ENCODE measurements around the gene FAXC. TPM values are rescaled to one million over a fixed set of nuclear protein-coding genes. Genes with fewer than 3 reads are reported as not detected.

FAXC gene
- 1.2 TPM for total RNA-seq
- 1 to 10 TPM; 1.5 to 4.8 (median 2.6) TPM for polyA plus RNA-seq (ENCODE audit: insufficient read depth in 1 of 8, insufficient read length in 8 of 8, low replicate concordance in 1 of 8)
- long read RNA-seq, donor 1, result 0 reads
- long read RNA-seq, donor 2, result 0 reads
- long read RNA-seq, donor 3, result 0 reads
- long read RNA-seq, donor 4, result 0 reads
- long read RNA-seq, donor 5, full-length matches to known transcripts, result 1 of 1 reads
- long read RNA-seq, donor 5, partial matches to known transcripts, result 0 of 1 reads
- long read RNA-seq, donor 5, other reads (novel, unspliced or antisense), result 0 of 1 reads
- long read RNA-seq, donor 6, result 0 reads
- long read RNA-seq, donor 7, result 0 reads
- long read RNA-seq, donor 8, result 0 reads
- long read RNA-seq, donor 9, result 0 reads
- long read RNA-seq, donor 10, full-length matches to known transcripts, result 1 of 1 reads
- long read RNA-seq, donor 10, partial matches to known transcripts, result 0 of 1 reads
- long read RNA-seq, donor 10, other reads (novel, unspliced or antisense), result 0 of 1 reads
- long read RNA-seq, donor 11, full-length matches to known transcripts, result 1 of 1 reads
- long read RNA-seq, donor 11, partial matches to known transcripts, result 0 of 1 reads
- long read RNA-seq, donor 11, other reads (novel, unspliced or antisense), result 0 of 1 reads

GRCh38 chr6:99349171-99350141 lies at the start of gene FAXC:
Gene FAXC (minus strand): TSS chr6:99349674. CDS start chr6:99349372, 302 bp downstream.
- H3K36me3 ChIP-seq (ENCODE audit: control insufficient read depth, insufficient read depth, low read length), result no peaks in the 10 kb centered on the region
- no peaks in the 10 kb centered on the region for H3K9me3 ChIP-seq (replicated peaks; ENCODE audit: control insufficient read depth, low read depth, low read length)
- peak; percentile 43 for DNase-seq
- H3K27ac ChIP-seq (ENCODE audit: low read length), result no peak within 1 kb of the TSS
- WGBS (ENCODE audit: insufficient coverage), result under 1% methylated on average over 92 of the region's 108 CpGs
- H3K4me1 ChIP-seq (ENCODE audit: control insufficient read depth, insufficient read depth, low read length), result peaks cover 11% of the 10 kb centered on the region
- peak within 1 kb of the TSS; percentile 56 for H3K4me3 ChIP-seq (ENCODE audit: low read length)
- H3K27me3 ChIP-seq (ENCODE audit: control insufficient read depth, insufficient read depth, low read length), result peaks cover 28% of the 10 kb centered on the region

DNA sequence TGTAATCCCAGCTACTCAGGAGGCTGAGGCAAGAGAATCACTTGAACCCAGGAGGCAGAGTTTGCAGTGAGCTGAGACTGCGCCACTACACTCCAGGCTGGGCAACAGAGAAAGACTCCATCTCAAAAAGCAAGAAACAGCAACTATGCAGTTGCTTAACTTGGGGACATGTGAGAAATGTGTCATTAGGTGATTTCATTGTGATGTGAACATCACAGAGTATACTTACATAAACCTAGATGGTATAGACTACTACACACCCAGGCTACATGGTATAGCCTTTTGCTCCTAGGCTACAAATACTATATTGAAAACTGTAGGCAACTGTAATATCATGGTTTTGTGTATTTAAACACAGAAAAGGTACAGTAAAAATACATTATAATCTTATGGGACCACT lies 47.8 kb upstream of the FAXC start:
- H3K9me3 ChIP-seq (replicated peaks; ENCODE audit: control insufficient read depth, low read depth, low read length), result no peaks in the 10 kb centered on the region
- H3K27ac ChIP-seq (ENCODE audit: low read length), result no peak overlapping the region
- no peaks in the 10 kb centered on the region for H3K27me3 ChIP-seq (ENCODE audit: control insufficient read depth, insufficient read depth, low read length)
- no peak overlapping the region for H3K4me3 ChIP-seq (ENCODE audit: low read length)
- H3K4me1 ChIP-seq (ENCODE audit: control insufficient read depth, insufficient read depth, low read length), result peaks cover 4% of the 10 kb centered on the region
- no CpG with 5 or more reads among the region's 1 CpG for WGBS (ENCODE audit: insufficient coverage)
- H3K36me3 ChIP-seq (ENCODE audit: control insufficient read depth, insufficient read depth, low read length), result peaks cover 15% of the 10 kb centered on the region
- DNase-seq, result no peak

GRCh38 chr6:99393698-99394531 lies 44.4 kb upstream of the FAXC start, which contains the start of gene COQ3:
Gene COQ3 (minus strand): TSS chr6:99394195. CDS start chr6:99394179, 16 bp downstream.
- no peaks in the 10 kb centered on the region for H3K9me3 ChIP-seq (replicated peaks; ENCODE audit: control insufficient read depth, low read depth, low read length)
- H3K36me3 ChIP-seq (ENCODE audit: control insufficient read depth, insufficient read depth, low read length), result peaks cover 5% of the 10 kb centered on the region
- DNase-seq, result peak; percentile 87
- WGBS (ENCODE audit: insufficient coverage), result 0% methylated on average over 41 of the region's 56 CpGs
- peaks cover 4% of the 10 kb centered on the region for H3K4me1 ChIP-seq (ENCODE audit: control insufficient read depth, insufficient read depth, low read length)
- H3K4me3 ChIP-seq (ENCODE audit: low read length), result peak within 1 kb of the TSS; percentile 55
- H3K27ac ChIP-seq (ENCODE audit: low read length), result peak within 1 kb of the TSS; percentile 97
- H3K27me3 ChIP-seq (ENCODE audit: control insufficient read depth, insufficient read depth, low read length), result no peaks in the 10 kb centered on the region

- no peak overlapping the region for H3K27ac ChIP-seq (ENCODE audit: low read length)
- no peaks in the 10 kb centered on the region for H3K9me3 ChIP-seq (replicated peaks; ENCODE audit: control insufficient read depth, low read depth, low read length)
- WGBS (ENCODE audit: insufficient coverage), result no CpG with 5 or more reads among the region's 2 CpGs
- DNase-seq, result no peak
- H3K4me3 ChIP-seq (ENCODE audit: low read length), result peak overlapping the region; percentile 55
- H3K4me1 ChIP-seq (ENCODE audit: control insufficient read depth, insufficient read depth, low read length), result peaks cover 4% of the 10 kb centered on the region
- H3K36me3 ChIP-seq (ENCODE audit: control insufficient read depth, insufficient read depth, low read length), result peaks cover 5% of the 10 kb centered on the region
- H3K27me3 ChIP-seq (ENCODE audit: control insufficient read depth, insufficient read depth, low read length), result no peaks in the 10 kb centered on the region
Measured at GRCh38 chr6:99393366-99393697, 43.9 kb upstream of the FAXC start.

- no peak for DNase-seq
- Histone ChIP-seq H3K4me1 (ENCODE audit: control insufficient read depth, insufficient read depth, low read length) (peaks cover 4% of the 10 kb centered on the region), H3K27me3 (ENCODE audit: control insufficient read depth, insufficient read depth, low read length) (no peaks in the 10 kb centered on the region), H3K4me3 (ENCODE audit: low read length) (no peak overlapping the region), H3K27ac (ENCODE audit: low read length) (no peak overlapping the region), H3K9me3 (replicated peaks; ENCODE audit: control insufficient read depth, low read depth, low read length) (no peaks in the 10 kb centered on the region), H3K36me3 (ENCODE audit: control insufficient read depth, insufficient read depth, low read length) (no peaks in the 10 kb centered on the region)
- WGBS (ENCODE audit: insufficient coverage), result no CpG with 5 or more reads among the region's 3 CpGs
Measured at GRCh38 chr6:99390896-99391295, 41.4 kb upstream of the FAXC start.

DNA sequence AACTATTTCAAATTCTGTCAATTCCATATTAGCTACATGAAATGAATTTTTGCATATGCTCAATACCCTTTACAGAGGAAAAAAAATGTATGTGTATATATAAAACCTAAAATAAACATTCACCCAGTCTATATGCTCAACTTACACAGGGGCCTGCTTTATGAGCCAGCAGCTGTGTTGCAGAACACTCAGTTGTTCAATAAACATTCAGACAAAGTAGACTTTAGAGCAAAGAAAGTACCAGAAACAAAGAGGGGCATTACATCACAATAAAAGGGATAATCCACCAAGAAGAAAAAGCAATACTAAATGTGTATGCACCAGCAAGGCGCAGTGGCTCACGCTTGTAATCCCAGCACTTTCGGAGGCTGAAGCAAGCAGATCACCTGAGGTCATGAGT lies 35.0 kb upstream of the FAXC start:
- H3K36me3 ChIP-seq (ENCODE audit: control insufficient read depth, insufficient read depth, low read length), result no peaks in the 10 kb centered on the region
- no peak overlapping the region for H3K27ac ChIP-seq (ENCODE audit: low read length)
- H3K4me3 ChIP-seq (ENCODE audit: low read length), result no peak overlapping the region
- no peak for DNase-seq
- no peaks in the 10 kb centered on the region for H3K4me1 ChIP-seq (ENCODE audit: control insufficient read depth, insufficient read depth, low read length)
- no peaks in the 10 kb centered on the region for H3K9me3 ChIP-seq (replicated peaks; ENCODE audit: control insufficient read depth, low read depth, low read length)
- H3K27me3 ChIP-seq (ENCODE audit: control insufficient read depth, insufficient read depth, low read length), result no peaks in the 10 kb centered on the region
- WGBS (ENCODE audit: insufficient coverage), result 100% methylated on average over 1 of the region's 3 CpGs

GRCh38 chr6:99378636-99379035 lies 29.2 kb upstream of the FAXC start:
- H3K9me3 ChIP-seq (replicated peaks; ENCODE audit: control insufficient read depth, low read depth, low read length), result no peaks in the 10 kb centered on the region
- no peaks in the 10 kb centered on the region for H3K36me3 ChIP-seq (ENCODE audit: control insufficient read depth, insufficient read depth, low read length)
- no peaks in the 10 kb centered on the region for H3K4me1 ChIP-seq (ENCODE audit: control insufficient read depth, insufficient read depth, low read length)
- no peak for DNase-seq
- no peaks in the 10 kb centered on the region for H3K27me3 ChIP-seq (ENCODE audit: control insufficient read depth, insufficient read depth, low read length)
- no peak overlapping the region for H3K27ac ChIP-seq (ENCODE audit: low read length)
- no peak overlapping the region for H3K4me3 ChIP-seq (ENCODE audit: low read length)

GRCh38 chr6:99369533-99369932 lies 20.1 kb upstream of the FAXC start:
- no peak for DNase-seq
- Histone ChIP-seq H3K4me3 (ENCODE audit: low read length) (no peak overlapping the region), H3K27ac (ENCODE audit: low read length) (no peak overlapping the region), H3K4me1 (ENCODE audit: control insufficient read depth, insufficient read depth, low read length) (no peaks in the 10 kb centered on the region), H3K36me3 (ENCODE audit: control insufficient read depth, insufficient read depth, low read length) (no peaks in the 10 kb centered on the region), H3K9me3 (replicated peaks; ENCODE audit: control insufficient read depth, low read depth, low read length) (no peaks in the 10 kb centered on the region), H3K27me3 (ENCODE audit: control insufficient read depth, insufficient read depth, low read length) (no peaks in the 10 kb centered on the region)

DNA sequence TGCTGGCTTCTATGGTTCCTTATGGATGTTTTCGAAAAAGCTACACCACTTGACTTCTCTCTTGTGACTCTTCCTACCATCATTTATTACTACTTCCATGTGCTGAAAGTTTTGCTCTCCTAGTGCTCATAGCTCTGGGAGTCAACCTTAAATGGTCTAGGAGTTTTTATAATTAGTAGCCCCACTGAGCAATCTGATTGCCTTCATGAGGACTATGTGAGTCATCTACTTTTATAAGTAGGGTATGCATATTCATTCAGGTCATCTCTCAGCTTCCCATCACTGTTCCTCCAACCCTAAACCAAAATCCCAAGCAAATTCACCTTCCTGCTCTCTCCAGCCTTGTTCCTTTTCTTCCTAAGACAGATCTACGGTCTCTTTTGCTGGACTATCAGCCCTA lies 17.4 kb upstream of the FAXC start:
- no peak overlapping the region for H3K4me3 ChIP-seq (ENCODE audit: low read length)
- no peaks in the 10 kb centered on the region for H3K9me3 ChIP-seq (replicated peaks; ENCODE audit: control insufficient read depth, low read depth, low read length)
- WGBS (ENCODE audit: insufficient coverage), result no CpG with 5 or more reads among the region's 2 CpGs
- DNase-seq, result no peak
- no peaks in the 10 kb centered on the region for H3K27me3 ChIP-seq (ENCODE audit: control insufficient read depth, insufficient read depth, low read length)
- H3K36me3 ChIP-seq (ENCODE audit: control insufficient read depth, insufficient read depth, low read length), result no peaks in the 10 kb centered on the region
- H3K4me1 ChIP-seq (ENCODE audit: control insufficient read depth, insufficient read depth, low read length), result no peaks in the 10 kb centered on the region
- H3K27ac ChIP-seq (ENCODE audit: low read length), result no peak overlapping the region
